ENCODE results near the gene RAI1. TPM values are rescaled to one million over a fixed set of nuclear protein-coding genes. Genes with fewer than 3 reads are reported as not detected.

RAI1 gene
- total and polyA plus RNA-seq, 2 of the 8 experiments (the other 6 are each of a cell fraction or from before 2014, with no cell fraction given) = 0.39 to 1.2 TPM

GRCh38 chr17:17782523-17783115 lies 101.4 kb downstream of the RAI1 start:
- Histone ChIP-seq H3K27ac (ENCODE audit: low read depth, low read length) (no peak overlapping the region), H3K27me3 (replicated peaks in 1 of 4; ENCODE audit: control insufficient read depth in 3 of 4, extremely low read depth in 1 of 4, insufficient read depth in 3 of 4, low read length in 3 of 4) (peaks cover 0 to 43% (median 13%) of the 10 kb centered on the region in 4 experiments; a peak in 6 of 7 replicates), H3K23me2 (ENCODE audit: low read depth, low read length) (peaks cover 19% of the 10 kb centered on the region; the same call in 1 of the 2 replicates), H2BK20ac (ENCODE audit: low read length) (no peak overlapping the region), H2AFZ (ENCODE audit: low read length) (no peak overlapping the region), H3K14ac (ENCODE audit: insufficient read length) (no peak overlapping the region), H2AK5ac (ENCODE audit: low read depth, low read length) (no peak overlapping the region), H2BK15ac (ENCODE audit: low read length) (no peak overlapping the region), H3K4me2 (ENCODE audit: insufficient read depth in 1 of 2, low read depth in 2 of 2, low read length in 2 of 2) (peak overlapping the region; percentile 68 to 90), H3K56ac (replicated peaks; ENCODE audit: insufficient read length, low read depth, low read length) (no peak overlapping the region), H4K8ac (ENCODE audit: extremely low read depth, insufficient read depth, low read length) (peak overlapping the region; percentile 87), H3K79me1 (ENCODE audit: low read depth, low read length) (no peaks in the 10 kb centered on the region), H3K23ac (ENCODE audit: insufficient read length) (no peak overlapping the region), H3K9me3 (ENCODE audit: insufficient read depth in 2 of 2, low read depth in 1 of 2, low read length in 1 of 2) (no peaks in the 10 kb centered on the region), H4K5ac (ENCODE audit: insufficient read length, low read depth, low read length) (no peak overlapping the region), H3K4me3 (ENCODE audit: extremely low read depth in 1 of 4, insufficient read depth in 2 of 4, low read depth in 3 of 4, low read length in 4 of 4) (peak overlapping the region; percentile 58 to 75 (median 64)), H2BK12ac (ENCODE audit: low read depth, low read length) (no peak overlapping the region), H4K91ac (replicated peaks; ENCODE audit: insufficient read length, low read length) (peak overlapping the region; percentile 77), H4K20me1 (replicated peaks in 1 of 2; ENCODE audit: control insufficient read depth in 1 of 2, insufficient read depth in 2 of 2, low read length in 2 of 2) (peaks cover 0 to 1% of the 10 kb centered on the region in 2 experiments), H2BK120ac (replicated peaks; ENCODE audit: low read depth, low read length) (no peak overlapping the region), H3K4me1 (replicated peaks in 1 of 4; ENCODE audit: control insufficient read depth in 3 of 4, insufficient read depth in 4 of 4, low read length in 3 of 4) (peaks cover 20 to 38% (median 27%) of the 10 kb centered on the region in 4 experiments), H3K4ac (replicated peaks; ENCODE audit: insufficient read length, low read depth, low read length) (no peak overlapping the region), H3K18ac (ENCODE audit: extremely low read depth, low read length) (peak overlapping the region; percentile 93), H3K79me2 (ENCODE audit: control insufficient read depth in 1 of 2, insufficient read depth in 2 of 2, low read length in 2 of 2) (no peaks in the 10 kb centered on the region), H3K9ac (replicated peaks in 1 of 4; ENCODE audit: extremely low read depth in 1 of 4, low read depth in 3 of 4, low read length in 3 of 4) (no peak overlapping the region; a peak in 1 of 7 replicates), H2BK5ac (ENCODE audit: low read depth, low read length) (no peak overlapping the region), H3K36me3 (ENCODE audit: control insufficient read depth in 2 of 4, insufficient read depth in 4 of 4, low read length in 3 of 4) (no peaks in the 10 kb centered on the region)
- CTCF ChIA-PET (ENCODE audit: partially characterized antibody) = interaction anchor here (0.6 to 7.5 kb wide), 4 partner anchors 19 to 129 kb away, joined by 3 to 48 read pairs (median 3); no protein-coding TSS in a partner anchor
- DNase-seq (ENCODE audit: low read depth in 1 of 2, low spot score in 2 of 2) = peak in 1 of 2 experiments; percentile 77
- WGBS, 2 experiments (ENCODE audit: extremely low coverage in 1 of 2, insufficient coverage in 1 of 2, insufficient read length in 1 of 2, insufficient replicate concordance in 2 of 2, low coverage in 1 of 2, low lambda C conversion rate in 2 of 2, missing lambda C conversion rate in 1 of 2) = 2% methylated on average over 9 of the region's 57 CpGs; no CpG with 5 or more reads in 1 of the 2 experiments
- POLR2A ChIA-PET (ENCODE audit: partially characterized antibody) = interaction anchor here (0.6 to 2.3 kb wide), 4 partner anchors 9 to 54 kb away, joined by 3 to 7 read pairs (median 5); partner anchors contain the start of gene SREBF1
- no peak for FAIRE-seq
- TF ChIP-seq SIRT6 (IDR thresholded peaks at IDR 0.05; ENCODE audit: low read length) (no peak), JUND (IDR thresholded peaks at IDR 0.05; ENCODE audit: low read length) (no peak), JUN (IDR thresholded peaks at IDR 0.05; ENCODE audit: low read depth, low read length) (no peak), SIN3A (conservative IDR thresholded peaks at IDR 0.05 in 1 of 2, IDR thresholded peaks at IDR 0.05 in 1 of 2; ENCODE audit: low read depth in 1 of 2, low read length in 2 of 2) (no peak), GTF2F1 (IDR thresholded peaks at IDR 0.05; ENCODE audit: borderline replicate concordance, low read depth, low read length) (no peak), SAP30 (IDR thresholded peaks at IDR 0.05; ENCODE audit: insufficient read depth, insufficient replicate concordance, low read length) (no peak), SRF (IDR thresholded peaks at IDR 0.05; ENCODE audit: low read depth, low read length) (no peak), CBX5 (IDR thresholded peaks at IDR 0.05; ENCODE audit: low read depth, low read length) (no peak), TAF7 (optimal IDR thresholded peaks at IDR 0.05; ENCODE audit: borderline replicate concordance, low read depth, low read length) (no peak), ASH2L (IDR thresholded peaks at IDR 0.05; ENCODE audit: low read length) (peak; percentile 57), ATF2 (IDR thresholded peaks at IDR 0.05; ENCODE audit: low read length) (no peak)

Data from H1 (cell line).